HEK293 (cell line): ENCODE results near the gene APCDD1.

ENCODE experiments used
- CTCF ChIA-PET: fragments of 350-600 bp; formaldehyde crosslinking; extraction: SDS; loops from one replicate; lab custom pipeline; 2021; ENCODE audit warnings: antibody characterized with exemption; lab: Yijun Ruan, JAX
- POLR2A ChIA-PET: fragments of 300-600 bp; formaldehyde crosslinking; extraction: SDS; loops from one replicate; lab custom pipeline; 2020; ENCODE audit warnings: antibody characterized with exemption, inconsistent platforms; lab: Yijun Ruan, JAX
- H3K27ac ChIP-seq: fragments of 200-500 bp; sonication (Bioruptor generic); 2 replicates; pipeline ENCODE4 v1.5.1; 2014; ENCODE audit warnings: low read depth, low read length, control low read depth, inconsistent platforms; ENCODE audit errors: extremely low read depth
- H3K36me3 ChIP-seq, 2 experiments: fragments of 200-500 bp in 1 of 2; sonication (Bioruptor generic) in 1 of 2; 1 replicate in 1 of 2; 2 replicates in 1 of 2; pipeline ENCODE4 v1.5.1; 2014 to 2017; ENCODE audit warnings: inconsistent platforms in 2 of 2, low read length in 2 of 2; ENCODE audit not compliant: control insufficient read depth in 2 of 2, insufficient read depth in 1 of 2
- H3K4me1 ChIP-seq: fragments of 200-500 bp; sonication (Bioruptor generic); 2 replicates; pipeline ENCODE4 v1.5.1; 2014; ENCODE audit warnings: mild to moderate bottlenecking, low read length, inconsistent platforms; ENCODE audit not compliant: control insufficient read depth, insufficient read depth
- H3K4me3 ChIP-seq: 2 replicates; pipeline ENCODE4 v1.5.1; 2011; ENCODE audit warnings: low read depth, mild to moderate bottlenecking, control low read depth, low read length, moderate library complexity
- H3K9me3 ChIP-seq: fragments of 200-500 bp; sonication (Bioruptor generic); 2 replicates; pipeline ENCODE4 v1.5.1; 2014; ENCODE audit warnings: low read depth, low read length, inconsistent platforms; ENCODE audit not compliant: control insufficient read depth, insufficient read depth
- BCL11B ChIP-seq: fragments of 450-650 bp; formaldehyde crosslinking; IDR thresholded peaks from 2 replicates; pipeline ENCODE4 v1.5.1; 2016; ENCODE audit warnings: low read depth, missing biosample characterization, missing genetic modification characterization
- FEZF1 ChIP-seq: fragments of 450-650 bp; formaldehyde crosslinking; IDR thresholded peaks from 2 replicates; pipeline ENCODE4 v1.5.1; 2016; ENCODE audit warnings: missing biosample characterization, missing genetic modification characterization
- TRIM28 ChIP-seq: IDR thresholded peaks from 2 replicates; pipeline ENCODE4 v1.6.1; 2011; ENCODE audit warnings: low read length, control low read depth, borderline replicate concordance
- ZFP37 ChIP-seq: fragments of 450-650 bp; formaldehyde crosslinking; IDR thresholded peaks from 2 replicates; pipeline ENCODE4 v1.5.1; 2016; ENCODE audit warnings: missing biosample characterization, missing genetic modification characterization
- ZNF140 ChIP-seq: fragments of 450-650 bp; formaldehyde crosslinking; IDR thresholded peaks from 2 replicates; pipeline ENCODE4 v1.5.1; 2016; ENCODE audit warnings: missing biosample characterization, missing genetic modification characterization
- ZNF16 ChIP-seq: fragments of 450-650 bp; formaldehyde crosslinking; IDR thresholded peaks from 2 replicates; pipeline ENCODE4 v1.5.1; 2016; ENCODE audit warnings: low read depth, missing biosample characterization, missing genetic modification characterization
- ZNF175 ChIP-seq: fragments of 450-650 bp; formaldehyde crosslinking; IDR thresholded peaks from 2 replicates; pipeline ENCODE4 v1.5.1; 2016; ENCODE audit warnings: missing biosample characterization, missing genetic modification characterization
- ZNF223 ChIP-seq: fragments of 450-650 bp; formaldehyde crosslinking; IDR thresholded peaks from 2 replicates; pipeline ENCODE4 v1.5.1; 2016; ENCODE audit warnings: missing biosample characterization, missing genetic modification characterization
- ZNF350 ChIP-seq: fragments of 450-650 bp; formaldehyde crosslinking; IDR thresholded peaks from 2 replicates; pipeline ENCODE4 v1.5.0; 2017; ENCODE audit warnings: missing biosample characterization, mild to moderate bottlenecking, missing genetic modification characterization
- ZNF391 ChIP-seq: fragments of 450-650 bp; formaldehyde crosslinking; IDR thresholded peaks from 2 replicates; pipeline ENCODE4 v1.5.1; 2016; ENCODE audit warnings: low read depth, missing biosample characterization, missing genetic modification characterization, borderline replicate concordance
- ZNF423 ChIP-seq: fragments of 450-650 bp; formaldehyde crosslinking; IDR thresholded peaks from 2 replicates; pipeline ENCODE4 v1.5.1; 2016; ENCODE audit warnings: missing biosample characterization, missing genetic modification characterization
- ZNF530 ChIP-seq: fragments of 450-650 bp; formaldehyde crosslinking; IDR thresholded peaks from 2 replicates; pipeline ENCODE4 v1.5.1; 2016; ENCODE audit warnings: low read depth, missing biosample characterization, missing genetic modification characterization
- ZNF621 ChIP-seq: fragments of 450-650 bp; formaldehyde crosslinking; IDR thresholded peaks from 2 replicates; pipeline ENCODE4 v1.5.1; 2017; ENCODE audit warnings: missing biosample characterization, missing genetic modification characterization
- ZNF626 ChIP-seq: fragments of 450-650 bp; sonication (Bioruptor Pico); formaldehyde crosslinking; IDR thresholded peaks from 2 replicates; pipeline ENCODE4 v1.5.1; 2018; ENCODE audit warnings: missing biosample characterization, missing genetic modification characterization, inconsistent platforms
- ZSCAN30 ChIP-seq: fragments of 450-650 bp; IDR thresholded peaks from 2 replicates; pipeline ENCODE4 v1.5.1; 2018; ENCODE audit warnings: missing biosample characterization, mild to moderate bottlenecking, missing genetic modification characterization, moderate library complexity
- TF ChIP-seq, protein P1 (sequence below): fragments of 450-650 bp; formaldehyde crosslinking; optimal IDR thresholded peaks from 2 replicates; pipeline ENCODE3; 2016; ENCODE audit warnings: missing biosample characterization, mild to moderate bottlenecking, missing genetic modification characterization
- TF ChIP-seq, protein P2 (sequence below): fragments of 450-650 bp; IDR thresholded peaks from 2 replicates; pipeline ENCODE4 v1.5.1; 2018; ENCODE audit warnings: missing biosample characterization, mild to moderate bottlenecking, missing genetic modification characterization
- TF ChIP-seq, protein P3 (sequence below): fragments of 450-650 bp; formaldehyde crosslinking; IDR thresholded peaks from 2 replicates; pipeline ENCODE4 v1.5.1; 2017; ENCODE audit warnings: missing biosample characterization, missing genetic modification characterization
- TF ChIP-seq, protein P4 (sequence below): fragments of 450-650 bp; formaldehyde crosslinking; conservative IDR thresholded peaks from 2 replicates; pipeline ENCODE4 v1.5.1; 2016; ENCODE audit warnings: low read depth, missing biosample characterization, missing genetic modification characterization
- TF ChIP-seq, protein P5 (sequence below): fragments of 450-650 bp; formaldehyde crosslinking; IDR thresholded peaks from 2 replicates; pipeline ENCODE4 v1.5.1; 2016; ENCODE audit warnings: missing biosample characterization, missing genetic modification characterization
- TF ChIP-seq, protein P6 (sequence below): fragments of 450-650 bp; formaldehyde crosslinking; IDR thresholded peaks from 2 replicates; pipeline ENCODE4 v1.5.1; 2016; ENCODE audit warnings: missing biosample characterization, missing genetic modification characterization, low read depth
- TF ChIP-seq, protein P7 (sequence below): fragments of 450-650 bp; formaldehyde crosslinking; IDR thresholded peaks from 2 replicates; pipeline ENCODE4 v1.5.1; 2016; ENCODE audit warnings: missing biosample characterization, missing genetic modification characterization

APCDD1 gene

DNA sequence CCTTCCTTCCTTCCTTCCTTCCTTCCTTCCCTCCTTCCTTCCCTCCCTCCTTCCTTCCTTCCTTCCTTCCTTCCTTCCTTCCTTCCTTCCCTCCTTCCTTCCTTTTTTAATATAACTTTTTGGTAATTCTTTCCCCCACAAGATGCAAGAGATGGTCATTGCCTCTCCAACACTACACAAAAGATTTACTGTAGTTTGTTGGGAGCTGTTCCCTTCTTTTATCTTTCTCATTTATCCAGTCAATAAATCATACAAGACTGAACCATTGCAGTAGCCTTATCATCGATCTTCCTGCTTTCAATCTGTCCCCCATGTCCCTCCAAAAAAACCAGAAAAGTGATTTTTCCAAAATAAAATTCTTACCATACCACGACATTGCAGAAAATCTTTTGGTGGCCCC lies 8.2 kb downstream of the APCDD1 start:
- TF ChIP-seq, protein P1, sequence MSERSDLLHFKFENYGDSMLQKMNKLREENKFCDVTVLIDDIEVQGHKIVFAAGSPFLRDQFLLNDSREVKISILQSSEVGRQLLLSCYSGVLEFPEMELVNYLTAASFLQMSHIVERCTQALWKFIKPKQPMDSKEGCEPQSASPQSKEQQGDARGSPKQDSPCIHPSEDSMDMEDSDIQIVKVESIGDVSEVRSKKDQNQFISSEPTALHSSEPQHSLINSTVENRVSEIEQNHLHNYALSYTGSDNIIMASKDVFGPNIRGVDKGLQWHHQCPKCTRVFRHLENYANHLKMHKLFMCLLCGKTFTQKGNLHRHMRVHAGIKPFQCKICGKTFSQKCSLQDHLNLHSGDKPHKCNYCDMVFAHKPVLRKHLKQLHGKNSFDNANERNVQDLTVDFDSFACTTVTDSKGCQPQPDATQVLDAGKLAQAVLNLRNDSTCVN (tag by site-specific recombination) = no peak
- TF ChIP-seq ZNF16 = no peak
- TF ChIP-seq ZNF140 (tag by site-specific recombination) = no peak
- TF ChIP-seq, protein P2, sequence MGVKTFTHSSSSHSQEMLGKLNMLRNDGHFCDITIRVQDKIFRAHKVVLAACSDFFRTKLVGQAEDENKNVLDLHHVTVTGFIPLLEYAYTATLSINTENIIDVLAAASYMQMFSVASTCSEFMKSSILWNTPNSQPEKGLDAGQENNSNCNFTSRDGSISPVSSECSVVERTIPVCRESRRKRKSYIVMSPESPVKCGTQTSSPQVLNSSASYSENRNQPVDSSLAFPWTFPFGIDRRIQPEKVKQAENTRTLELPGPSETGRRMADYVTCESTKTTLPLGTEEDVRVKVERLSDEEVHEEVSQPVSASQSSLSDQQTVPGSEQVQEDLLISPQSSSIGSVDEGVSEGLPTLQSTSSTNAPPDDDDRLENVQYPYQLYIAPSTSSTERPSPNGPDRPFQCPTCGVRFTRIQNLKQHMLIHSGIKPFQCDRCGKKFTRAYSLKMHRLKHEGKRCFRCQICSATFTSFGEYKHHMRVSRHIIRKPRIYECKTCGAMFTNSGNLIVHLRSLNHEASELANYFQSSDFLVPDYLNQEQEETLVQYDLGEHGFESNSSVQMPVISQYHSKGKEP (tag by site-specific recombination) = no peak
- no peak for TF ChIP-seq ZNF621
- TF ChIP-seq ZSCAN30 = no peak
- TF ChIP-seq TRIM28 = no peak
- TF ChIP-seq, protein P3, sequence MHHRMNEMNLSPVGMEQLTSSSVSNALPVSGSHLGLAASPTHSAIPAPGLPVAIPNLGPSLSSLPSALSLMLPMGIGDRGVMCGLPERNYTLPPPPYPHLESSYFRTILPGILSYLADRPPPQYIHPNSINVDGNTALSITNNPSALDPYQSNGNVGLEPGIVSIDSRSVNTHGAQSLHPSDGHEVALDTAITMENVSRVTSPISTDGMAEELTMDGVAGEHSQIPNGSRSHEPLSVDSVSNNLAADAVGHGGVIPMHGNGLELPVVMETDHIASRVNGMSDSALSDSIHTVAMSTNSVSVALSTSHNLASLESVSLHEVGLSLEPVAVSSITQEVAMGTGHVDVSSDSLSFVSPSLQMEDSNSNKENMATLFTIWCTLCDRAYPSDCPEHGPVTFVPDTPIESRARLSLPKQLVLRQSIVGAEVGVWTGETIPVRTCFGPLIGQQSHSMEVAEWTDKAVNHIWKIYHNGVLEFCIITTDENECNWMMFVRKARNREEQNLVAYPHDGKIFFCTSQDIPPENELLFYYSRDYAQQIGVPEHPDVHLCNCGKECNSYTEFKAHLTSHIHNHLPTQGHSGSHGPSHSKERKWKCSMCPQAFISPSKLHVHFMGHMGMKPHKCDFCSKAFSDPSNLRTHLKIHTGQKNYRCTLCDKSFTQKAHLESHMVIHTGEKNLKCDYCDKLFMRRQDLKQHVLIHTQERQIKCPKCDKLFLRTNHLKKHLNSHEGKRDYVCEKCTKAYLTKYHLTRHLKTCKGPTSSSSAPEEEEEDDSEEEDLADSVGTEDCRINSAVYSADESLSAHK (tag by site-specific recombination) = no peak
- TF ChIP-seq, protein P4, sequence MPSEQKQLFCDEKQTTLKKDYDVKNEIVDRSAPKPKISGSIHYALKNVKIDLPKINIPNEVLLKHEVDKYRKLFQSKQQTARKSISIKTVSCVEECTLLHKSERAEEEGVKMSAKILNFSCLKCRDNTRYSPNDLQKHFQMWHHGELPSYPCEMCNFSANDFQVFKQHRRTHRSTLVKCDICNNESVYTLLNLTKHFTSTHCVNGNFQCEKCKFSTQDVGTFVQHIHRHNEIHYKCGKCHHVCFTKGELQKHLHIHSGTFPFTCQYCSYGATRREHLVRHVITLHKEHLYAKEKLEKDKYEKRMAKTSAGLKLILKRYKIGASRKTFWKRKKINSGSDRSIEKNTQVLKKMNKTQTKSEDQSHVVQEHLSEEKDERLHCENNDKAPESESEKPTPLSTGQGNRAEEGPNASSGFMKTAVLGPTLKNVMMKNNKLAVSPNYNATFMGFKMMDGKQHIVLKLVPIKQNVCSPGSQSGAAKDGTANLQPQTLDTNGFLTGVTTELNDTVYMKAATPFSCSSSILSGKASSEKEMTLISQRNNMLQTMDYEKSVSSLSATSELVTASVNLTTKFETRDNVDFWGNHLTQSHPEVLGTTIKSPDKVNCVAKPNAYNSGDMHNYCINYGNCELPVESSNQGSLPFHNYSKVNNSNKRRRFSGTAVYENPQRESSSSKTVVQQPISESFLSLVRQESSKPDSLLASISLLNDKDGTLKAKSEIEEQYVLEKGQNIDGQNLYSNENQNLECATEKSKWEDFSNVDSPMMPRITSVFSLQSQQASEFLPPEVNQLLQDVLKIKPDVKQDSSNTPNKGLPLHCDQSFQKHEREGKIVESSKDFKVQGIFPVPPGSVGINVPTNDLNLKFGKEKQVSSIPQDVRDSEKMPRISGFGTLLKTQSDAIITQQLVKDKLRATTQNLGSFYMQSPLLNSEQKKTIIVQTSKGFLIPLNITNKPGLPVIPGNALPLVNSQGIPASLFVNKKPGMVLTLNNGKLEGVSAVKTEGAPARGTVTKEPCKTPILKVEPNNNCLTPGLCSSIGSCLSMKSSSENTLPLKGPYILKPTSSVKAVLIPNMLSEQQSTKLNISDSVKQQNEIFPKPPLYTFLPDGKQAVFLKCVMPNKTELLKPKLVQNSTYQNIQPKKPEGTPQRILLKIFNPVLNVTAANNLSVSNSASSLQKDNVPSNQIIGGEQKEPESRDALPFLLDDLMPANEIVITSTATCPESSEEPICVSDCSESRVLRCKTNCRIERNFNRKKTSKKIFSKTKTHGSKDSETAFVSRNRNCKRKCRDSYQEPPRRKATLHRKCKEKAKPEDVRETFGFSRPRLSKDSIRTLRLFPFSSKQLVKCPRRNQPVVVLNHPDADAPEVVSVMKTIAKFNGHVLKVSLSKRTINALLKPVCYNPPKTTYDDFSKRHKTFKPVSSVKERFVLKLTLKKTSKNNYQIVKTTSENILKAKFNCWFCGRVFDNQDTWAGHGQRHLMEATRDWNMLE (tag by site-specific recombination) = no peak
- no peak for TF ChIP-seq ZNF423
- TF ChIP-seq, protein P5, sequence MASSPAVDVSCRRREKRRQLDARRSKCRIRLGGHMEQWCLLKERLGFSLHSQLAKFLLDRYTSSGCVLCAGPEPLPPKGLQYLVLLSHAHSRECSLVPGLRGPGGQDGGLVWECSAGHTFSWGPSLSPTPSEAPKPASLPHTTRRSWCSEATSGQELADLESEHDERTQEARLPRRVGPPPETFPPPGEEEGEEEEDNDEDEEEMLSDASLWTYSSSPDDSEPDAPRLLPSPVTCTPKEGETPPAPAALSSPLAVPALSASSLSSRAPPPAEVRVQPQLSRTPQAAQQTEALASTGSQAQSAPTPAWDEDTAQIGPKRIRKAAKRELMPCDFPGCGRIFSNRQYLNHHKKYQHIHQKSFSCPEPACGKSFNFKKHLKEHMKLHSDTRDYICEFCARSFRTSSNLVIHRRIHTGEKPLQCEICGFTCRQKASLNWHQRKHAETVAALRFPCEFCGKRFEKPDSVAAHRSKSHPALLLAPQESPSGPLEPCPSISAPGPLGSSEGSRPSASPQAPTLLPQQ (tag by site-specific recombination) = no peak
- TF ChIP-seq ZNF223 = no peak
- no peak for TF ChIP-seq ZNF626 (tag by site-specific recombination)
- TF ChIP-seq, all 188 proteins: peak for 0
- peaks cover 12% of the 10 kb centered on the region for H3K4me1 ChIP-seq
- ChIA-PET CTCF (no interaction called here), POLR2A (no interaction called here)
- H3K4me3 ChIP-seq = no peak overlapping the region
- no peak overlapping the region for H3K27ac ChIP-seq
- H3K36me3 ChIP-seq = no peaks in the 10 kb centered on the region
- H3K9me3 ChIP-seq = no peaks in the 10 kb centered on the region

DNA sequence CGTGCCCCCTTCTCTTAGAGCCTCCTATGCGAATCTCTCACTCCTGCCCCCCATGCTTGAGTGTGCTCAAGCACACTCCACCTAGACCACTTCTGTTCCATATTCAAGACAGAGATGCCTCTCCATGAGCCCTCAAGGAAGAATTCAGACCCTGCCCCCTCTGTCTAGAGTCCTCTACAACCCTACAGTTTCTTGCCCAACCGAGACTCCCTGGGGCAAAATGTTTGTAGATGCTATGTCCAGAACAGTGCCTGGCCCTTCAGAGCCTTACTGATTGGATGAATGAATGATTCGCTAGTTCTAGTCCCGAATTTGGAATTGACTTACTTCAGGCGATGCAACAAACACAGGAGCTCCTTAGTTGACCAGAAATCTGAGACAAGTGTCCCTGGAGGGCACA lies 8.7 kb downstream of the APCDD1 start:
- H3K4me3 ChIP-seq = no peak overlapping the region
- H3K27ac ChIP-seq = no peak overlapping the region
- H3K4me1 ChIP-seq = peaks cover 11% of the 10 kb centered on the region
- H3K36me3 ChIP-seq = no peaks in the 10 kb centered on the region
- H3K9me3 ChIP-seq = no peaks in the 10 kb centered on the region
- POLR2A ChIA-PET = no interaction called here
- CTCF ChIA-PET = no interaction called here
- TF ChIP-seq BCL11B (tag by site-specific recombination) (no peak), ZNF175 (tag by site-specific recombination) (no peak), ZNF391 (tag by site-specific recombination) (no peak), FEZF1 (no peak), ZFP37 (tag by site-specific recombination) (no peak), ZNF350 (no peak), ZNF530 (tag by site-specific recombination) (no peak)
- TF ChIP-seq, protein P6, sequence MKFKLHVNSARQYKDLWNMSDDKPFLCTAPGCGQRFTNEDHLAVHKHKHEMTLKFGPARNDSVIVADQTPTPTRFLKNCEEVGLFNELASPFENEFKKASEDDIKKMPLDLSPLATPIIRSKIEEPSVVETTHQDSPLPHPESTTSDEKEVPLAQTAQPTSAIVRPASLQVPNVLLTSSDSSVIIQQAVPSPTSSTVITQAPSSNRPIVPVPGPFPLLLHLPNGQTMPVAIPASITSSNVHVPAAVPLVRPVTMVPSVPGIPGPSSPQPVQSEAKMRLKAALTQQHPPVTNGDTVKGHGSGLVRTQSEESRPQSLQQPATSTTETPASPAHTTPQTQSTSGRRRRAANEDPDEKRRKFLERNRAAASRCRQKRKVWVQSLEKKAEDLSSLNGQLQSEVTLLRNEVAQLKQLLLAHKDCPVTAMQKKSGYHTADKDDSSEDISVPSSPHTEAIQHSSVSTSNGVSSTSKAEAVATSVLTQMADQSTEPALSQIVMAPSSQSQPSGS (tag by site-specific recombination) = no peak
- TF ChIP-seq, protein P7, sequence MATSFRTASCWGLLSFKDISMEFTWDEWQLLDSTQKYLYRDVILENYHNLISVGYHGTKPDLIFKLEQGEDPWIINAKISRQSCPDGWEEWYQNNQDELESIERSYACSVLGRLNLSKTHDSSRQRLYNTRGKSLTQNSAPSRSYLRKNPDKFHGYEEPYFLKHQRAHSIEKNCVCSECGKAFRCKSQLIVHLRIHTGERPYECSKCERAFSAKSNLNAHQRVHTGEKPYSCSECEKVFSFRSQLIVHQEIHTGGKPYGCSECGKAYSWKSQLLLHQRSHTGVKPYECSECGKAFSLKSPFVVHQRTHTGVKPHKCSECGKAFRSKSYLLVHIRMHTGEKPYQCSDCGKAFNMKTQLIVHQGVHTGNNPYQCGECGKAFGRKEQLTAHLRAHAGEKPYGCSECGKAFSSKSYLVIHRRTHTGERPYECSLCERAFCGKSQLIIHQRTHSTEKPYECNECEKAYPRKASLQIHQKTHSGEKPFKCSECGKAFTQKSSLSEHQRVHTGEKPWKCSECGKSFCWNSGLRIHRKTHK = no peak
